GM18511 (cell line): ENCODE results near the gene NYNRIN.
"Not testable (repeated sequence)": the region's sequence is repeated elsewhere in the genome, so short reads cannot be mapped to it uniquely, and the experiment has no call there.

Source experiments
- ATAC-seq: cut with Tn5 transposase; IDR thresholded peaks from one replicate; pipeline ENCODE4 v1.9.1; 2021; ENCODE audit warnings: mild to moderate bottlenecking, moderate library complexity; ENCODE audit not compliant: unreplicated experiment

Gene NYNRIN

DNA sequence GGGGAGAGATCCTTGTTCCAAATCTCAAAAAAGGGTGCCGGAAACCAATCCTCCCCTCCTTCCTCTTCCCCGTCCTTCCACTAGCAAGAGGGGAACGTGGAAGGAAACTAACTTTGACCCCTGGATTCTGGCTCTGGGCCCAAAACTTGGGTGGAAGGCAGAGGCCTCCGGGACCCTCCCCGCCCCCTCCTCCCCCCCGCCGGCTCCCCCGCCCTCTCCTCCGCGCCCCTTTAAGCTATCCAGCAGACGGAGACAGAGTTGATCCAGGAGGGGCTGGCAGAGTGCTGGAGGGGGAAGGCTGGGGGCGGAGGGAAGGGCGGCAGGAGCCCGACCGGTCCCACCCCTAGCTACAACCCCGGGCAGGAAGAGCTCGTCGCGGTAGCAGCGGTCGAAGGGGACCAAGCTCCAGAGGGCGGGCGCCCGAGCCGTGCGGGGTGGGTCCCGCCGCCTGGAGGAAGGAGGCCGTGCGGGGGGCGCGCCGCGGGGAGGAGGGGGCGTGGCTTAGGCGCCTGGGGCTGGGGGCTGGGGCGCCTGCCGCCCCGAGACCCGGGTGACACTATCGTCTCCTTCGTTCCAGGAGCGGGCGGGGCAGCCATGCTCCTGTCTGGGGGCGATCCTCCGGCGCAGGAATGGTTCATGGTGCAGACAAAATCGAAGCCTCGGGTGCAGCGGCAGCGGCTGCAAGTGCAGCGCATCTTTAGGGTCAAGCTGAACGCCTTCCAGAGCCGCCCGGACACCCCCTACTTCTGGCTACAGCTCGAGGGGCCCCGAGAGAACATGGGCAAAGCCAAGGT, at the start of gene NYNRIN:
Gene NYNRIN, plus strand, starts transcription at position 351 of the 794 bp plus-strand sequence. Its CDS starts 244 bp downstream, at position 595.
- ATAC-seq: no peak

DNA sequence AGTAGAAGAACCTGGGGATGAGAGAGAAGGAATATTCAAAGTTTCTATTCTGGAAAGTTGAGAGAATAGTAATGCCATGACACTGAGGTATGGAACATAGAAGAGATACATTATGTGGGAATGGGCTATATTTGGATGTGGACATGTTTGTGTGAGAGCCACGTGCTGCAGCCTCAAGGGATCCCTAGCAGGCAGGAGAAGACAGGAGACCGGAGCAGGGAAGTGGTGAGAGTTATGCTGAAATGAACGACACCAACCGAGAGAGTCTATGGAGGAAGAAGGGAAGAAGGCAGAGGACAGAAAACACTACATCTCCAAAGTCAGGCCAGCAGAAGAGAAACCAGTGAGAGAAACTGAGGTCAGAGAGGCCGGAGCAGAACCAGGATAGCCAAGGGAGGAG, 49.1 kb upstream of the NYNRIN start:
- no peak for ATAC-seq

- ATAC-seq: no peak
Observed at GRCh38 chr14:24351517-24351916, 47.3 kb upstream of the NYNRIN start.

- no peak for ATAC-seq
Observed at GRCh38 chr14:24353559-24354481, 45.0 kb upstream of the NYNRIN start.

DNA sequence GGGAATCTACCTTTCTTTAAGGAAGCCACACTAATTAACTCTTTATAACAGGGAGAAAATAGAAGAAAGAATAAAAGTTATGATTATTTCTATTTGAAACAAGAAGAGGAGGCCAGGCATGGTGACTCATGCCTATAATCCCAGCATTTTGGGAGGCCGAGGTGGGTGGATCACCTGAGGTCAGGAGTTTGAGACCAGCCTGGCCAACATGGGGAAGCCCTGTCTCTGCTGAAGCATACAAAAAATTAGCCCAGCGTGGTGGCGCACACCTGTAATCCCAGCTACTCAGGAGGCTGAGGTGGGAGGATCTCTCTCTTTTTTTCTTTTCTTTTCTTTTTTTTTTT, 44.3 kb upstream of the NYNRIN start:
- not testable (repeated sequence) for ATAC-seq

- no peak for ATAC-seq
Observed at GRCh38 chr14:24355009-24355408, 43.8 kb upstream of the NYNRIN start.

DNA sequence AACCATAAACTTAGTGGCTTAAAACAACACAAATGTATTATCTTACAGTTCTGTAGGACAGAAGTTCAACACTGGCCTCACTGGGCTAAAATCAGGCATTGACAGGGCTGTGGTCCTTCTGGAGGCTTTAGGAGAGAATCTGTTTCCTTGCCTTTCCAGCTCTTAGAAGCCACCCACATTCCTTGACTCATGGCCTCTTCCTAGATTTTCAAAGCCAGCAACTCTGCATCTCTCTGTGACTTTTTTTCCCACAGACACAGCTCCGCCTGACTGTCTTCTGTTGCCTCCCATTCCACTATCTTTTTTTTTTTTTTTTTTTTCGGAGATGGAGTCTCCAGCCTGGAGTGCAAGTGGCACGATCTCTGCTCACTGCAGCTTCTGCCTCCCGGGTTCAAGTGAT, 42.6 kb upstream of the NYNRIN start:
- no peak for ATAC-seq

- no peak for ATAC-seq
Observed at GRCh38 chr14:24360281-24360680, 38.5 kb upstream of the NYNRIN start.

DNA sequence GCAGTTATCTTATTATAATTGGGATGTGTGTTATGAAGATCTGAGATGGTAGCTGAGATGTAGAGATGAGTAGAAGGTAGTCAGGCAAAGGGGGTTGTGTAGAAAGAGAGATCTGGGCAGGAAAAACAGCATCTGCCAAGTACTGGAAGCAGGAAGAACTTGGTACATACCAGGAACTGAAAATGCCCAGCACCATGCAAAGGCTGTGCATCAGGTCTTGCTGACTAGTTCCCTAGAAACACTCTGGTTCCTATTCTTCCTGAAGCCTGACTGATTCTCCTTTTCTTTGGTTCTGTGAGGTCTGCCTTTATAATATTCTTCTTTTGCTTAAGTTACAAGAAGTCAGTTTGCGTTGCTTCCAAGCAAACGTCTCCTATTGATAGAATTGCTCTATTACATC, 37.5 kb upstream of the NYNRIN start:
- no peak for ATAC-seq

GRCh38 chr14:24362241-24362960, 36.4 kb upstream of the NYNRIN start:
- no peak for ATAC-seq

DNA sequence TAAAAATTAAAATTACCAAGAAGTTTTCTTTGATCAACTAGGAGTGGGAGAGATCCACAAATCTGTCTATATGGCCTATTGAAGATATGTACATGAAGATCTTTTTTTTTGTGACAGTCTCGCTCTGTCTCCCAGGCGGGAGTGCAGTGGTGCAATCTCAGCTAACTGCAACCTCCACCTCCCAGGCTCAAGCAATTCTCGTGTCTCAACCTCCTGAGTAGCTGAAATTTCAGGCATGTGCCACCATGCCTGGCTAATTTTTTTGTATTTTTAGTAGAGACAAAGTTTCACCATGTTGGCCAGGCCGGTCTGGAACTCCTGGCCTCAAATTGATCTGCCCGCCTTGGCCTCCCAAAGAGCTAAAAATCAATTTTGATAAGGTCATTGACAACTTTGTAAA, 35.4 kb upstream of the NYNRIN start:
- no peak for ATAC-seq

DNA sequence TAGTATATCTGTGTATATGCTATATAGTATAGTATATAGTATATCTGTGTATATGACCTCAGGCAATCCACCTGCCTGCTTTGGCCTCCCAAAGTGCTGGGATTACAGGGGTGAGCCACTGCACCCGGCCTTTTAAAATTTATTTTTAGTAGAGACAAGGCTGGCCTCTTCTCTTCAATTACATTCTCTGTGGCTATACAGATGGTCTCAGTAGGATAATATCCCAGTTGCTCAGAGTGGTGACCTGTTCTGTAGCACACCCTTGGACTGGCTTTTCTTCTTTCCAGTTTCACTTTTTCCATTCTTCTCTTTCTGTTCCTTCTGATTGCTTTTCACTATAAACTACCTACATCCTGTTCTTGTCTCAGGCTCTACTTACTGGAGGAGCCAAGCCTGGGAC, 34.0 kb upstream of the NYNRIN start:
- ATAC-seq: no peak

GRCh38 chr14:24365600-24366412, 33.0 kb upstream of the NYNRIN start:
- ATAC-seq: peak; percentile 45

DNA sequence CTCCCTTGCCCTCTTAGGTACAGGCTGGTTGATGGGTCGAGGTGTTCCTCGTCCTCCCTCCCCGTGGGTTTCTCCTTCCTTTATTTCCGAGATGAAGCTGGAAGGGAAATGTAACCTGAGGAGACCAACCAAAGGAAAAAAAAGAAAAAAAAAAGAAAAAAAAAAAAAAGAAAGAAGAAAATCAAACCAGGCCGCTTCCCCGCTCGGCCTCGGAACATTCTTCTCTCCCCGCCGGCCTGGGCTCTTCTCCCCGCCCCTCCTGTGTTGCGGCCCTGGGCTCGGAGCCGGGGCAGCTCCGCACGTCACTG, 32.4 kb upstream of the NYNRIN start:
- ATAC-seq: no peak

GRCh38 chr14:24366721-24367513, 31.9 kb upstream of the NYNRIN start:
- peak; percentile 73 for ATAC-seq

GRCh38 chr14:24367514-24368211, 31.1 kb upstream of the NYNRIN start, which contains the start of gene NFATC4:
Gene NFATC4 (plus strand): TSS chr14:24368184. CDS start chr14:24368341, 157 bp downstream.
- ATAC-seq: no peak

GRCh38 chr14:24368212-24368561, 30.6 kb upstream of the NYNRIN start:
- no peak for ATAC-seq

DNA sequence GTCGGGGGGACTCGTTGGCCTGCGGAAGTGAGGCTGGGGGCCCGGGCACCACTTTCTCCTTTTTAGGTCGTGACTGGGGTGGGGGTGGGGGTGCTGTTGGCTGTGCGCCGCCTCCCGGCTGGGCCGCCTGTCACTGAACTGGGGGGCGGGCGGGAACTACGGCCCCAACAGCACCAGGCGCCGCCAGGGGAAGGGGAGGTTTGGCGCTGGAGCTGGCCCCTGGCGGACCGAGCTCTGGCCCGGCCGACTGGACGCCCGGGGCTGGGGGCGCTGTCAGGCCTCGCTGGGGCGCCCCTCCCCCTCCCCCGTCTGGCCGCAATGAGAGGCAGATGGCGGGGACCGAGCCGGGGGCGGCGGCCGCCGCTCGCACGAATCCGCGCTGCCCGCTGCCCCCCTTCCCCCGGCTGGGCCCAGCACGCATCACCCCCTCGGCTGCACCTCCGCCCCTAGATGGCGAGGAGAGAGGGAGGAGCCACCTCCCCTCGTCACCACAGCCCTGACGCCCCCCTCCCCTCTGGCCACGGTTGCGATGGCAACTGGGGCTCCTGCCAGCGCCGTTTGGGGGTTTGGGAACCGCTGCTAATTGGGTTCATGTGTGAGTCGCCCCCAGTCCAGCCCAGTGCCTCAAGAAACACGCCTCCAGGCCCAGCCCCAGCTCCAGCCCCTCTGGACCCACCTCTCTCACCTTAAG, 30.1 kb upstream of the NYNRIN start:
- no peak for ATAC-seq

GRCh38 chr14:24369463-24369862, 29.3 kb upstream of the NYNRIN start:
- ATAC-seq: no peak
